ENCODE data around the gene PAF1.
"Not testable (repeated sequence)": the region's sequence is repeated elsewhere in the genome, so short reads cannot be mapped to it uniquely, and the experiment has no call there.

PAF1 gene

GRCh38 chr19:39384839-39385568 lies 5.9 kb downstream of the PAF1 start:
- in situ Hi-C loops (cut with MboI; ENCODE audit: low sequenced_read_pairs): no loop called here

DNA sequence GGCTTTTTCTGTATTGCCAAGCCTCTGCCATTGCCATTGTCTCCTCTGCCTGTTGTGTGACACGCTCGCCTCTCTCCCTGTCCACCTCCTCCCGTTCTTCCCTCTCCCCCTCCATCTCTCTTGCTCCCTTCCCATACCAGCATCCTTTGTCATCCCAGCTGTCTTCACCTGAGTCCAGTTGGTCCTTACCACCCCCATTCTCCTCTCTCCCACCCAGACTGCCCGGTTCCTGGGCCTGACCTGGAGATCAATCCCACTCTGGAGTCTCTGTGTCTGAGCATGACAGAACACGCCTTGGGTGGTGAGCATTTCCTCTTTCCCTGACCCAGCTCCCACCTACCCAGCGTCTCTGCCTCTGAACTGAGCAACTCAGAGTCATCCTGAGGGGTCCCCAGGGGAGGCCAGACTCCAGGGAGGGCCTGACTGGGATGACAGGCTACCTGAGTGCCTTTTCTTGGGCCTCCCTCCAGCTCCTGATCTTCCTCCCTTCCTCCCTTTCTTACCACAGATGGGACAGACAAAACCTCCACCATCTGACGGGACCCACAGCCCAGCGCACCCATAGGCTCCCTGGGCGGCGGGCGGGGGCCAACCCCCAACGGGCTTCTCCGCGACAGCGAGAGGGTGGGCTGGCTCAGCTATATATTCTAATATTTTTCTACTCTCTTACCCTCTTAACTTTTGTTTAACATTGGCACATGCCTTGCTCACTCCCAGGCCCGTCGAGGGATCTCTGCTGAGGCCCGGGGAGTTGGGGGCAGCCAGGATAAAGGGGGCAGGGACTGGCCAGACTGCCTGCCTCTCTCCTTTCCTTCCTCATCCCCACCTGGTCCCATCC lies 7.7 kb downstream of the PAF1 start:
- in situ Hi-C loops (cut with MboI; ENCODE audit: low sequenced_read_pairs): no loop called here

- in situ Hi-C loops (cut with MboI; ENCODE audit: low sequenced_read_pairs): no loop called here
These were observed 8.8 kb downstream of the PAF1 start for GRCh38 chr19:39381910-39382611.

DNA sequence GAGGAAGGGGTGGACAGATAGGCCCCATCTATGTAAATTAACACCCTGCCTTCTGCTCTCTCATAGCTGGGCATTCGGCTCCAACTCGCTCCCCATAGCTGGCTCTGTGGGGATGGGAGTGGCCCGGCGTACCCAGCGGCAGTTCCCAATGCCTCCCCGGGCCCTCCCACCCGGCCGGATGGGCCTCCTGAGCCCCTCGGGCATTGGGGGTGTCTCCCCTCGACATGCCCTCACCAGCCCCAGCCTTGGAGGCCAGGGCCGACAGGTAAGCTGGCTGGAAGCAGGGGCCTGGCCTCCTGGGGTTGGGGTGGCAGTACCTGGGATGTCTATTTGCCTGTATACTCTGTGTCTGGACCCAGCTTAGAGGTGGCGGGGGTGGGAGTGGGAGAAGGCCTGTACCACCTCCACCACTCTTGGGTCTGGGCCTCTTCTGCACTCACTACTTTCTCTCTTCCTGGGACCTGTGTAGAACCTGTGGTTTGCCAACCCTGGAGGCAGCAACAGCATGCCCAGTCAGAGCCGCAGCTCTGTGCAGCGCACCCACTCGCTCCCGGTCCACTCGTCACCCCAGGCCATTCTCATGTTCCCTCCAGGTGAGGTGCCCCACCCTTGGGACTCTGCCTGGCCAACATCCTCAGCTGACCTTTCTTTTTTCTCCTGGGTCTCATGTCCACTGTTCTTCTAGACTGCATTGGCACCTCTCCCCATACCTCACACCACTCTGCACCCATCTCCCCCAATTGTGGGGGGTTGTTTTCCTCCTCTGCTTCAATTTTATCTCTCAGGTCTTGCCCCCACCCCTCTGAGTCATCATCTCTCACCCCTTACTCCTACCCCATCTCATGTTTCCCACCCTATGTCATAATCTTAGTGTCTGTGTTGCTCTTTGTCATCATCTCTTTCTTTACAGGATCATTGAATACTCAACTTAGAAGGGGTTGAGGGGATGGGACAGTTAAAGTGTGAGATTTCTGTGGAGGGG lies 10.1 kb downstream of the PAF1 start:
- in situ Hi-C loops (cut with MboI; ENCODE audit: low sequenced_read_pairs): no loop called here

DNA sequence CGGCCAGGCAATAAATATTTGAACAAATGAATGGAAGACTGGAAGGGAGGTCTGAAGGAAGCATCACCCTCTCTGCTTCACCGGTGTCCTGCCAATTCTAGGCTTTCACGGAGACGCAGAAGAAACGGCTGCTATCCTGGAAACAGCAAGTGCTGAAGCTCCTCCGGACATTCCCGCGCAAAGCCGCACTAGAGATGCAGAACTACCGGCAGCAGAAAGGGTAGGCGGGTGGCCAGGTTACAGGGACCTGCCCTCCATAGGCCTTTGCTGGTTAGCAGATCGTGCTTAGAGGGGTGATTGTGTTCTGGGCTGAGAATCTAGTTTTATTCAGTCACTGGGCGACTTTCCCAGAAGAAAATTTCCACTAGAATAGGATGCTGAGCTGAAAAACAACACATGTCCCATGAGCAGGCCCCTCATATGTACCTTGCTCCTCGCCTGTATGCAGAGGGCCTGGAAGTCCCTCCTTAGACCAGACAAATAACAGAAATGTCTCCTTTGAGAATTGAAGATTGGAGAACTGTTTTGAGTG lies 11.0 kb downstream of the PAF1 start:
- in situ Hi-C loops (cut with MboI; ENCODE audit: low sequenced_read_pairs): no loop called here

DNA sequence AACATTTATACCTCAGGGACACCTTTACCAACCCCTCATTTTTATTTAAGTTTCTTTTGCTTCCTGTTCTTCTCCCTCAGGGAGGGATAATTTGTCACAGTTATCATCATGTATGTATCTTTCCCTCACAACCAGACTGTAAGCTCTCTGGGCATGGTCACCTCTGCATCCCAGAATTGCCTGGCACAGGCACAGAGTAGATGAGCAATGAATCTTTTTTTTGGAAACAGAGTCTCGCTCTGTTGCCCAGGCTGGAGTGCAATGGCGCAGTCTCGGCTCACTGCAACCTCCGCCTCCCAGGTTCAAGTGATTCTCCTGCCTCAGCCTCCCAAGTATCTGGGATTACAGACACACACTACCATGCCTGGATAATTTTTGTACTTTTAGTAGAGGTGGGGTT lies 11.5 kb downstream of the PAF1 start:
- in situ Hi-C loops (cut with MboI; ENCODE audit: low sequenced_read_pairs): not testable (repeated sequence)

- in situ Hi-C loops (cut with MboI; ENCODE audit: low sequenced_read_pairs): no loop called here
These were observed 13.2 kb downstream of the PAF1 start for GRCh38 chr19:39377373-39378362.

GRCh38 chr19:39375929-39376328 lies 15.0 kb downstream of the PAF1 start:
- in situ Hi-C loops (cut with MboI; ENCODE audit: low sequenced_read_pairs): no loop called here

DNA sequence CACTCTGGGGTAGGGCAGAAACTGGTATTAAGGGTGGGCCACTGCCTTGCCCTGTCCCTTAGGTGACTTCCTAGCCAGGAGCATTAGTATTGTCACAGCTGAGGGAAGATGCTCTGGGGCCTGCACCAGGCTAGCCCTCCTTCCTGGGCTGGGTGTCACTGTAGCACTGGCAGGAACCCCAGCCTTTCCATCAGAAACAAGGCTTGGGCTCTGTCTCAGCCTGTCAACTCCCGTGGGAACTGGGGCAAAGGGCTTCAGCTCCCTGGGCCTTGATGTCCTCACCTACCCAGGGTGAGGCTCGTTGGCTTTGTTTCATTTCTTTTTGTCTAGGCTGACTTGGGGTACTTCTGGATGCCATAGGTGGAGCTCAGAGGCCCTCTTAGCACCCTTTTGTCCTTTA lies 18.0 kb downstream of the PAF1 start:
- in situ Hi-C loops (cut with MboI; ENCODE audit: low sequenced_read_pairs): no loop called here

DNA sequence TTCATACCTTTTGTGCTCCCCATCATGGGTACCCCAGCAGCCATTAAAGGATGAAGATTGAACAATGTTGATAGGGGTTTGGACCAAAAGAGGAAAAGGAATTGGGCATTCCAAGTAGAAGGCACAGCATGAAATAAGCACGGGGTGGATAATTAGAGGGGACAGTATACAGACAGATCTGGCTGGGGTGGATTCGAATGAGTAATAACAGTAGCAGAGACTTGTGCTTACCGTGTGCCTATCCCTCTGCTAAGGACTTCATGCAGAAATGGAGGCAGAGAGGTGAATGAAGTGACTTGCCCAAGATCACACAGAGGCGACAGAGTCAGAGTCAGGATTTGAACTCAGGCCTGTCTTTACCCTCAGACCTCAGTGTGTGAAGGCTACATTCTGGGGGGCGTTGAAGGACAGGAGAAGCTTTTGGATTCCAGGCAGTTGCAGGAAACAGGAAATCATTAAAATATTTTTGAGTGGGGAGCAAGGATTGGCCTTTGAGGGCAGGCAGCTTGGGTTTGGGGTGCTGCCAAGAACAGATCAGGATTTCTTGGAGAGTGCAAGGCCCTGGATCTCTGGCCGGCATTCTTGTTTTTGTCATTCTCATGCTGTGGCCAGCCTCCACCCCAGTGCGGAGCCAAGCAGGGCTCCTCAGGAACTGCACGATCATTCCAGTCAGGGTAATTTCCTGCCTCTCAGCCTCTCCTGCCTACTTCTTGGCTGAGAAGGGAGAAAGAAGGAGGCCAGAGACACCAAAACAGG lies 18.7 kb downstream of the PAF1 start:
- in situ Hi-C loops (cut with MboI; ENCODE audit: low sequenced_read_pairs): no loop called here

DNA sequence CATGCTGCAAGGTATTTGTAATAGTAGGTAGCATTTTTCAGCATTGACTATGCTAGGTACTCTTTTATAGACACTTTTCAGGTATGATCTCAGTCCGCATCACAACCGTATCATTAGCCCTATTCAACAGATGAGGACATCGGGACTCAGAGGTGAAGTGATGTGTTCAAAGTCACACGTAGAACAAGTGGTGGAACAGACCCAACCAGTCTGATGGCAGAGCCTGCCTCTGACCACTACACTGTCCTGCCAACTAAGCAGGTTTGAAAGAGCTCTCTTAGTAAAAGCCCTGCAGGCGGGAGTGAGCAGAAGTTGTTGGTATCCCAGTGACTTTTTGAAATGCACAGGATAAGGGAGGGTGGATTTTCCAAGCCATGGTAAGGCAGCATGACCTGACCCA lies 20.2 kb downstream of the PAF1 start:
- in situ Hi-C loops (cut with MboI; ENCODE audit: low sequenced_read_pairs): no loop called here

- in situ Hi-C loops (cut with MboI; ENCODE audit: low sequenced_read_pairs): no loop called here
These were observed 21.7 kb downstream of the PAF1 start for GRCh38 chr19:39369200-39369599.

DNA sequence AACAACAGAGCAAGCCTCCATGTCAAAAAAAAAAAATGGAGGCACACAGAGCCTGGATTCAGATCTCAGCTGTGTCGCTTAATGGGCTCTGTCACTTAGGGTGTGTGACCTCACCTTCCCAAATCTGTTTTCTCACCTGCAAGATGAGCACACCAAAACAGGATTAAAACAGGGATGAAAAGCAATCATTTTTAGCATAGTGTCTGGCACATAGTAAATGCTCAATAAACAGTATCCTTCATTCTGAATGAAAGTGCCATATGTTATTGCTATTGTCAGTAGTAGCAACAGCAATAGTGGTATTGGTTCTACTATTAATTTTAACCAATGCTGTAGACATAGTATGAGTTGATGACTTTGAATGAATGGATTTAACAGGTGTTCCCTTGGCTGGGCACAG lies 25.4 kb downstream of the PAF1 start:
- in situ Hi-C loops (cut with MboI; ENCODE audit: low sequenced_read_pairs): no loop called here

- in situ Hi-C loops (cut with MboI; ENCODE audit: low sequenced_read_pairs): no loop called here
These were observed 26.9 kb downstream of the PAF1 start for GRCh38 chr19:39363901-39364457.

GRCh38 chr19:39362682-39363657 lies 27.9 kb downstream of the PAF1 start:
- in situ Hi-C loops (cut with MboI; ENCODE audit: low sequenced_read_pairs): no loop called here

- in situ Hi-C loops (cut with MboI; ENCODE audit: low sequenced_read_pairs): no loop called here
These were observed 30.3 kb downstream of the PAF1 start for GRCh38 chr19:39360599-39360998.

GRCh38 chr19:39359026-39359425 lies 31.9 kb downstream of the PAF1 start:
- in situ Hi-C loops (cut with MboI; ENCODE audit: low sequenced_read_pairs): no loop called here

Data from HL-60/S4 treated with retinoic acid at 250 ng/mL for 4 days and 3 days (cell line).